GM12864 (cell line): Measurements from ENCODE around the gene SKIL.

Source experiments
- DNase-seq: peaks from one replicate; pipeline ENCODE4 v3.0.0-alpha.2; 2011; ENCODE audit warnings: low read depth
- H3K4me3 ChIP-seq: 2 replicates; pipeline ENCODE4 v1.5.1; 2011; ENCODE audit warnings: mild to moderate bottlenecking, low read depth, low read length, control low read depth
- CTCF ChIP-seq: IDR thresholded peaks from 2 replicates; pipeline ENCODE4 v1.5.1; 2011; ENCODE audit warnings: low read depth, mild to moderate bottlenecking, moderate library complexity, low read length, control low read depth, inconsistent platforms; ENCODE audit errors: missing control alignments

Gene SKIL

GRCh38 chr3:170372190-170372879 lies 14.8 kb downstream of the SKIL start:
- H3K4me3 ChIP-seq: no peak overlapping the region
- TF ChIP-seq CTCF: no peak
- DNase-seq: no peak

- TF ChIP-seq CTCF: no peak
- no peak overlapping the region for H3K4me3 ChIP-seq
- no peak for DNase-seq
These were observed 26.1 kb downstream of the SKIL start for GRCh38 chr3:170383567-170383966.

GRCh38 chr3:170386468-170386867 lies 29.0 kb downstream of the SKIL start:
- DNase-seq: no peak
- no peak overlapping the region for H3K4me3 ChIP-seq
- no peak for TF ChIP-seq CTCF

- TF ChIP-seq CTCF: no peak
- DNase-seq: no peak
- no peak overlapping the region for H3K4me3 ChIP-seq
These were observed 30.4 kb downstream of the SKIL start for GRCh38 chr3:170387950-170388349.

GRCh38 chr3:170391108-170391507 lies 33.6 kb downstream of the SKIL start:
- no peak overlapping the region for H3K4me3 ChIP-seq
- DNase-seq: no peak
- no peak for TF ChIP-seq CTCF

- H3K4me3 ChIP-seq: no peak overlapping the region
- DNase-seq: no peak
- no peak for TF ChIP-seq CTCF
These were observed 40.2 kb downstream of the SKIL start for GRCh38 chr3:170397685-170398084.

GRCh38 chr3:170405101-170405500 lies 47.6 kb downstream of the SKIL start:
- no peak for TF ChIP-seq CTCF
- H3K4me3 ChIP-seq: no peak overlapping the region
- DNase-seq: no peak
